Suppressor macrophage treated with lipopolysaccharide for 4 hours (primary cell): ENCODE measurements around the gene TMEM165.

Experiments used
- DNase-seq: peaks from one replicate; pipeline ENCODE4 v3.0.0-alpha.2; 2020

The TMEM165 gene

GRCh38 chr4:55367084-55367722 is 28.6 kb upstream of the TMEM165 start:
- DNase-seq = no peak

- DNase-seq = no peak
Observed at GRCh38 chr4:55369968-55370367, 25.8 kb upstream of the TMEM165 start.

- DNase-seq = no peak
Observed at GRCh38 chr4:55372259-55372658, 23.5 kb upstream of the TMEM165 start.

- no peak for DNase-seq
Observed at GRCh38 chr4:55373461-55373860, 22.3 kb upstream of the TMEM165 start.

- DNase-seq = no peak
Observed at GRCh38 chr4:55376698-55377097, 19.1 kb upstream of the TMEM165 start.

GRCh38 chr4:55378617-55379467 is 16.9 kb upstream of the TMEM165 start:
- no peak for DNase-seq

- DNase-seq = no peak
Observed at GRCh38 chr4:55380576-55380975, 15.2 kb upstream of the TMEM165 start.

- DNase-seq = no peak
Observed at GRCh38 chr4:55381502-55381901, 14.3 kb upstream of the TMEM165 start.

GRCh38 chr4:55382488-55383003 is 13.2 kb upstream of the TMEM165 start:
- DNase-seq = peak; percentile 41

- no peak for DNase-seq
Observed at GRCh38 chr4:55385201-55385649, 10.5 kb upstream of the TMEM165 start.

- DNase-seq = no peak
Observed at GRCh38 chr4:55386073-55386472, 9.7 kb upstream of the TMEM165 start.

GRCh38 chr4:55386840-55387239 is 8.9 kb upstream of the TMEM165 start:
- DNase-seq = no peak

- no peak for DNase-seq
Observed at GRCh38 chr4:55393461-55394320, 2.1 kb upstream of the TMEM165 start.

- DNase-seq = no peak
Observed at GRCh38 chr4:55395218-55395528, 584 bp upstream of the TMEM165 start.

- DNase-seq = peak; percentile 44
Observed at GRCh38 chr4:55396308-55397125, 760 bp downstream of the TMEM165 start.

- DNase-seq = peak; percentile 12
Observed at GRCh38 chr4:55397126-55397436, 1.3 kb downstream of the TMEM165 start.

GRCh38 chr4:55397520-55398321 is 2.0 kb downstream of the TMEM165 start:
- peak; percentile 90 for DNase-seq

- DNase-seq = peak; percentile 31
Observed at GRCh38 chr4:55398461-55398860, 2.7 kb downstream of the TMEM165 start.

- DNase-seq = peak; percentile 6
Observed at GRCh38 chr4:55398966-55399365, 3.2 kb downstream of the TMEM165 start.

GRCh38 chr4:55399581-55399980 is 3.8 kb downstream of the TMEM165 start:
- DNase-seq = no peak

- no peak for DNase-seq
Observed at GRCh38 chr4:55405073-55405472, 9.3 kb downstream of the TMEM165 start.

GRCh38 chr4:55406545-55406944 is 10.8 kb downstream of the TMEM165 start:
- DNase-seq = no peak
